ENCODE measurements around the gene ACAP2.

- TF ChIP-seq PRDM15 (CRISPR knock-in tag; IDR thresholded peaks at IDR 0.05) (no peak), ZBTB21 (CRISPR knock-in tag; IDR thresholded peaks at IDR 0.05; ENCODE audit: borderline replicate concordance) (no peak), RELA (CRISPR knock-in tag; IDR thresholded peaks at IDR 0.05; ENCODE audit: borderline replicate concordance) (no peak), E2F1 (CRISPR knock-in tag; IDR thresholded peaks at IDR 0.05) (no peak)
- TF ChIP-seq, protein P1, sequence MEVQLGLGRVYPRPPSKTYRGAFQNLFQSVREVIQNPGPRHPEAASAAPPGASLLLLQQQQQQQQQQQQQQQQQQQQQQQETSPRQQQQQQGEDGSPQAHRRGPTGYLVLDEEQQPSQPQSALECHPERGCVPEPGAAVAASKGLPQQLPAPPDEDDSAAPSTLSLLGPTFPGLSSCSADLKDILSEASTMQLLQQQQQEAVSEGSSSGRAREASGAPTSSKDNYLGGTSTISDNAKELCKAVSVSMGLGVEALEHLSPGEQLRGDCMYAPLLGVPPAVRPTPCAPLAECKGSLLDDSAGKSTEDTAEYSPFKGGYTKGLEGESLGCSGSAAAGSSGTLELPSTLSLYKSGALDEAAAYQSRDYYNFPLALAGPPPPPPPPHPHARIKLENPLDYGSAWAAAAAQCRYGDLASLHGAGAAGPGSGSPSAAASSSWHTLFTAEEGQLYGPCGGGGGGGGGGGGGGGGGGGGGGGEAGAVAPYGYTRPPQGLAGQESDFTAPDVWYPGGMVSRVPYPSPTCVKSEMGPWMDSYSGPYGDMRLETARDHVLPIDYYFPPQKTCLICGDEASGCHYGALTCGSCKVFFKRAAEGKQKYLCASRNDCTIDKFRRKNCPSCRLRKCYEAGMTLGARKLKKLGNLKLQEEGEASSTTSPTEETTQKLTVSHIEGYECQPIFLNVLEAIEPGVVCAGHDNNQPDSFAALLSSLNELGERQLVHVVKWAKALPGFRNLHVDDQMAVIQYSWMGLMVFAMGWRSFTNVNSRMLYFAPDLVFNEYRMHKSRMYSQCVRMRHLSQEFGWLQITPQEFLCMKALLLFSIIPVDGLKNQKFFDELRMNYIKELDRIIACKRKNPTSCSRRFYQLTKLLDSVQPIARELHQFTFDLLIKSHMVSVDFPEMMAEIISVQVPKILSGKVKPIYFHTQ (CRISPR knock-in tag; IDR thresholded peaks at IDR 0.05), result no peak
These were observed 31.0 kb downstream of the ACAP2 start for GRCh38 chr3:195411836-195412235.
